Fibroblast of lung (primary cell): ENCODE results near the gene MAPT. TPM values are rescaled to one million over a fixed set of nuclear protein-coding genes. Genes with fewer than 3 reads are reported as not detected.

ENCODE experiments used
- DNase-seq, 2 donors: peaks; one replicate each; pipeline versions ENCODE4 v3.0.0 to v3.0.0-alpha.2; 2010; ENCODE audit warnings: low read depth in 2 of 2
- H2AFZ ChIP-seq: 2 replicates; pipeline ENCODE4 v1.5.1; 2012; ENCODE audit warnings: low read length, control low read depth, inconsistent platforms
- H3K27ac ChIP-seq: 2 replicates; pipeline ENCODE4 v1.5.1; 2011; ENCODE audit warnings: low read length, control low read depth; ENCODE audit not compliant: insufficient read depth
- H3K27me3 ChIP-seq: 2 replicates; pipeline ENCODE4 v1.5.1; 2011; ENCODE audit warnings: mild to moderate bottlenecking, low read length; ENCODE audit not compliant: control insufficient read depth, insufficient read depth
- H3K36me3 ChIP-seq: 2 replicates; pipeline ENCODE4 v1.5.1; 2011; ENCODE audit warnings: low read length; ENCODE audit not compliant: control insufficient read depth, insufficient read depth
- H3K4me1 ChIP-seq: 2 replicates; pipeline ENCODE4 v1.5.1; 2011; ENCODE audit warnings: low read length; ENCODE audit not compliant: control insufficient read depth, insufficient read depth; ENCODE audit errors: extremely low read depth
- H3K4me2 ChIP-seq: 2 replicates; pipeline ENCODE4 v1.5.1; 2011; ENCODE audit warnings: low read length, control low read depth; ENCODE audit not compliant: insufficient read depth; ENCODE audit errors: extremely low read depth
- H3K4me3 ChIP-seq, 4 experiments: fragments of 200-600 bp in 1 of 4; sonication (generic) in 1 of 4; replicated peaks in 1 of 4; 2 replicates each; pipeline ENCODE4 v1.5.1; 2011 to 2016; ENCODE audit warnings: low read length in 4 of 4, low read depth in 3 of 4, mild to moderate bottlenecking in 3 of 4, control low read depth in 2 of 4, inconsistent platforms in 1 of 4, mixed read lengths in 1 of 4; ENCODE audit not compliant: insufficient read depth in 1 of 4; ENCODE audit errors: control extremely low read depth in 1 of 4
- H3K79me2 ChIP-seq: 2 replicates; pipeline ENCODE4 v1.5.1; 2012; ENCODE audit warnings: mild to moderate bottlenecking, low read length, inconsistent platforms; ENCODE audit not compliant: control insufficient read depth, insufficient read depth
- H3K9ac ChIP-seq: 2 replicates; pipeline ENCODE4 v1.5.1; 2011; ENCODE audit warnings: mild to moderate bottlenecking, low read length, control low read depth; ENCODE audit not compliant: insufficient read depth
- H3K9me3 ChIP-seq: 2 replicates; pipeline ENCODE4 v1.5.1; 2012; ENCODE audit warnings: low read depth, low read length; ENCODE audit not compliant: control insufficient read depth, insufficient read depth
- H4K20me1 ChIP-seq: 2 replicates; pipeline ENCODE4 v1.5.1; 2011; ENCODE audit warnings: low read length; ENCODE audit not compliant: control insufficient read depth, insufficient read depth; ENCODE audit errors: extremely low read depth
- CTCF ChIP-seq, 2 donors: IDR thresholded peaks in 1 of 2; conservative IDR thresholded peaks in 1 of 2; 1 replicate in 1 of 2; 2 replicates in 1 of 2; pipeline ENCODE4 v1.5.1; 2011 to 2012; ENCODE audit warnings: low read length in 2 of 2, control low read depth in 1 of 2, inconsistent platforms in 1 of 2, low read depth in 1 of 2, mild to moderate bottlenecking in 1 of 2
- EZH2 ChIP-seq: IDR thresholded peaks from 2 replicates; pipeline ENCODE4 v1.5.1; 2012; ENCODE audit warnings: low read length, control low read depth, mild to moderate bottlenecking; ENCODE audit errors: missing control alignments
- polyA plus RNA-seq, 2 donors: library from polyadenylated mRNA; depleted of rRNA in 1 of 2; stranded (reverse) in 1 of 2; unstranded in 1 of 2; fragments of >200 nt; gene quantifications; 2 replicates each; pipeline ENCODE4 v1.2.1, GENCODE V29; 2011 to 2012; ENCODE audit warnings: missing spikeins in 1 of 2
- total RNA-seq: library from RNA; depleted of rRNA; stranded (reverse); fragments of >200 nt; gene quantifications from 2 replicates; pipeline ENCODE4 v1.2.1, GENCODE V29; 2014

MAPT gene
- total and polyA plus RNA-seq, 2 donors (not counting 1 experiment from before 2014, with no cell fraction given): 0.09 to 0.50 TPM

- Histone ChIP-seq H3K36me3 (no peaks in the 10 kb centered on the region), H2AFZ (no peak overlapping the region), H3K9ac (no peak overlapping the region), H3K27ac (no peak overlapping the region), H3K79me2 (no peaks in the 10 kb centered on the region), H3K27me3 (peaks cover 7% of the 10 kb centered on the region), H3K4me1 (no peaks in the 10 kb centered on the region), H3K9me3 (no peaks in the 10 kb centered on the region), H3K4me3 (no peak overlapping the region), H4K20me1 (no peaks in the 10 kb centered on the region), H3K4me2 (no peak overlapping the region)
- no peak for DNase-seq
- TF ChIP-seq CTCF (conservative IDR thresholded peaks at IDR 0.05 in 1 of 2, IDR thresholded peaks at IDR 0.05 in 1 of 2; ENCODE audit: low read depth in 1 of 2, low read length in 2 of 2): no peak
- TF ChIP-seq EZH2: no peak
Measured at GRCh38 chr17:45973099-45973780, 78.9 kb downstream of the MAPT start.

- Histone ChIP-seq H3K36me3 (no peaks in the 10 kb centered on the region), H3K9ac (no peak overlapping the region), H3K9me3 (no peaks in the 10 kb centered on the region), H4K20me1 (no peaks in the 10 kb centered on the region), H3K27me3 (peaks cover 4% of the 10 kb centered on the region), H3K79me2 (no peaks in the 10 kb centered on the region), H3K27ac (no peak overlapping the region), H3K4me3 (no peak overlapping the region), H3K4me1 (no peaks in the 10 kb centered on the region), H2AFZ (no peak overlapping the region), H3K4me2 (no peak overlapping the region)
- TF ChIP-seq EZH2 (no peak), CTCF (conservative IDR thresholded peaks at IDR 0.05 in 1 of 2, IDR thresholded peaks at IDR 0.05 in 1 of 2; ENCODE audit: low read depth in 1 of 2, low read length in 2 of 2) (no peak)
- DNase-seq: no peak
Measured at GRCh38 chr17:45973946-45974859, 79.8 kb downstream of the MAPT start.

- DNase-seq: no peak
- Histone ChIP-seq H2AFZ (no peak overlapping the region), H3K36me3 (no peaks in the 10 kb centered on the region), H3K79me2 (no peaks in the 10 kb centered on the region), H3K4me2 (no peak overlapping the region), H4K20me1 (no peaks in the 10 kb centered on the region), H3K27me3 (peaks cover 4% of the 10 kb centered on the region), H3K27ac (no peak overlapping the region), H3K4me1 (no peaks in the 10 kb centered on the region), H3K4me3 (no peak overlapping the region), H3K9ac (no peak overlapping the region), H3K9me3 (no peaks in the 10 kb centered on the region)
- TF ChIP-seq CTCF (conservative IDR thresholded peaks at IDR 0.05 in 1 of 2, IDR thresholded peaks at IDR 0.05 in 1 of 2; ENCODE audit: low read depth in 1 of 2, low read length in 2 of 2) (no peak), EZH2 (no peak)
Measured at GRCh38 chr17:45974916-45975630, 80.7 kb downstream of the MAPT start.
